H1 (cell line): ENCODE results near the gene RAB26. TPM values are rescaled to one million over a fixed set of nuclear protein-coding genes. Genes with fewer than 3 reads are reported as not detected.

Source experiments
- CTCF ChIA-PET: fragments of 300-600 bp; sonication (Branson Sonifier 250); formaldehyde crosslinking; loops from one replicate; lab custom pipeline; 2021; ENCODE audit not compliant: partially characterized antibody; lab: Charles Lee
- POLR2A ChIA-PET: fragments of 300-600 bp; sonication (Branson Sonifier 250); formaldehyde crosslinking; loops from one replicate; lab custom pipeline; 2021; ENCODE audit warnings: inconsistent platforms; ENCODE audit not compliant: partially characterized antibody; lab: Charles Lee
- DNase-seq, 2 experiments: peaks; one replicate each; pipeline versions ENCODE4 v3.0.0 to v3.0.0-alpha.2; 2010 to 2022; ENCODE audit warnings: low spot score in 2 of 2, low read depth in 1 of 2, mixed read lengths in 1 of 2
- FAIRE-seq: peaks from 2 replicates; lab custom pipeline; 2011; peaks lifted over from hg19 to GRCh38; lab: Jason Lieb, UNC
- H2AFZ ChIP-seq: 2 replicates; pipeline ENCODE4 v1.8.1; 2012; ENCODE audit warnings: low read length, inconsistent platforms
- H2AK5ac ChIP-seq: 2 replicates; pipeline ENCODE4 v1.6.1; 2013; ENCODE audit warnings: low read depth, low read length
- H2BK120ac ChIP-seq: replicated peaks from 2 replicates; pipeline ENCODE3; 2013; ENCODE audit warnings: low read depth, low read length, inconsistent platforms
- H2BK12ac ChIP-seq: 2 replicates; pipeline ENCODE4 v1.6.1; 2013; ENCODE audit warnings: low read depth, low read length
- H2BK15ac ChIP-seq: 2 replicates; pipeline ENCODE4 v1.6.1; 2013; ENCODE audit warnings: low read length
- H2BK20ac ChIP-seq: 2 replicates; pipeline ENCODE4 v1.6.1; 2013; ENCODE audit warnings: low read length
- H2BK5ac ChIP-seq: 2 replicates; pipeline ENCODE4 v1.6.1; 2013; ENCODE audit warnings: low read depth, low read length
- H3K14ac ChIP-seq: 2 replicates; pipeline ENCODE4 v1.6.1; 2013; ENCODE audit warnings: inconsistent platforms; ENCODE audit not compliant: insufficient read length
- H3K18ac ChIP-seq: 2 replicates; pipeline ENCODE4 v1.6.1; 2013; ENCODE audit warnings: low read length; ENCODE audit errors: extremely low read depth
- H3K23ac ChIP-seq: 2 replicates; pipeline ENCODE4 v1.6.1; 2013; ENCODE audit warnings: inconsistent platforms; ENCODE audit not compliant: insufficient read length
- H3K23me2 ChIP-seq: 2 replicates; pipeline ENCODE4 v1.6.1; 2013; ENCODE audit warnings: low read depth, low read length
- H3K27ac ChIP-seq: 2 replicates; pipeline ENCODE4 v1.6.1; 2011; ENCODE audit warnings: low read depth, low read length, inconsistent platforms
- H3K27me3 ChIP-seq, 4 experiments: replicated peaks in 1 of 4; 1 replicate in 1 of 4; 2 replicates in 3 of 4; pipeline versions ENCODE4 v1.6.1 to v1.8.1; 2011 to 2013; ENCODE audit warnings: low read length in 3 of 4, mild to moderate bottlenecking in 3 of 4, inconsistent platforms in 2 of 4, mixed read lengths in 2 of 4, moderate library complexity in 1 of 4; ENCODE audit not compliant: control insufficient read depth in 3 of 4, insufficient read depth in 3 of 4; ENCODE audit errors: extremely low read depth in 1 of 4
- H3K36me3 ChIP-seq, 4 experiments: 2 replicates each; pipeline versions ENCODE4 v1.6.1 to v1.8.1; 2011 to 2013; ENCODE audit warnings: mild to moderate bottlenecking in 4 of 4, low read length in 3 of 4, moderate library complexity in 2 of 4, control low read depth in 1 of 4, inconsistent platforms in 1 of 4; ENCODE audit not compliant: insufficient read depth in 4 of 4, control insufficient read depth in 2 of 4
- H3K4ac ChIP-seq: replicated peaks from 2 replicates; pipeline ENCODE3; 2013; ENCODE audit warnings: low read length, low read depth, mixed read lengths, inconsistent platforms; ENCODE audit not compliant: insufficient read length
- H3K4me1 ChIP-seq, 4 experiments: replicated peaks in 1 of 4; 1 replicate in 1 of 4; 2 replicates in 3 of 4; pipeline versions ENCODE4 v1.6.1 to v1.8.1; 2011 to 2013; ENCODE audit warnings: low read length in 3 of 4, inconsistent platforms in 2 of 4, mixed read lengths in 1 of 4; ENCODE audit not compliant: insufficient read depth in 4 of 4, control insufficient read depth in 3 of 4
- H3K4me2 ChIP-seq, 2 experiments: 2 replicates each; pipeline versions ENCODE4 v1.6.1 to v1.8.1; 2011 to 2013; ENCODE audit warnings: low read depth in 2 of 2, low read length in 2 of 2, control low read depth in 1 of 2, inconsistent platforms in 1 of 2, mild to moderate bottlenecking in 1 of 2; ENCODE audit not compliant: insufficient read depth in 1 of 2
- H3K4me3 ChIP-seq, 4 experiments: fragments of 200-600, 300-600 bp in 1 of 4; sonication (generic), shearing (Covaris generic), sonication (Bioruptor Twin) in 1 of 4; 2 replicates each; pipeline versions ENCODE4 v1.5.1 to v1.8.1; 2011 to 2016; ENCODE audit warnings: low read length in 4 of 4, low read depth in 3 of 4, control low read depth in 2 of 4, inconsistent platforms in 2 of 4, mild to moderate bottlenecking in 2 of 4, mixed read lengths in 1 of 4, moderate library complexity in 1 of 4; ENCODE audit not compliant: insufficient read depth in 2 of 4; ENCODE audit errors: extremely low read depth in 1 of 4
- H3K56ac ChIP-seq: replicated peaks from 2 replicates; pipeline ENCODE3; 2013; ENCODE audit warnings: low read depth, mild to moderate bottlenecking, mixed read lengths, low read length, inconsistent platforms; ENCODE audit not compliant: insufficient read length
- H3K79me1 ChIP-seq: 2 replicates; pipeline ENCODE4 v1.6.1; 2013; ENCODE audit warnings: low read depth, low read length, control low read depth
- H3K79me2 ChIP-seq, 2 experiments: 2 replicates each; pipeline versions ENCODE4 v1.6.1 to v1.8.1; 2012 to 2013; ENCODE audit warnings: low read length in 2 of 2, mild to moderate bottlenecking in 2 of 2, inconsistent platforms in 1 of 2; ENCODE audit not compliant: insufficient read depth in 2 of 2, control insufficient read depth in 1 of 2
- H3K9ac ChIP-seq, 4 experiments: replicated peaks in 1 of 4; 1 replicate in 1 of 4; 2 replicates in 3 of 4; pipeline versions ENCODE4 v1.6.1 to v1.8.1; 2011 to 2013; ENCODE audit warnings: low read depth in 3 of 4, low read length in 3 of 4, control low read depth in 2 of 4, mild to moderate bottlenecking in 2 of 4, moderate library complexity in 2 of 4, inconsistent platforms in 1 of 4; ENCODE audit errors: extremely low read depth in 1 of 4
- H3K9me3 ChIP-seq, 2 experiments: 2 replicates each; pipeline versions ENCODE4 v1.6.1 to v1.8.1; 2012 to 2013; ENCODE audit warnings: mild to moderate bottlenecking in 2 of 2, moderate library complexity in 2 of 2, control low read depth in 1 of 2, inconsistent platforms in 1 of 2, low read depth in 1 of 2, low read length in 1 of 2, mixed read lengths in 1 of 2; ENCODE audit not compliant: insufficient read depth in 2 of 2
- H4K20me1 ChIP-seq, 2 experiments: replicated peaks in 1 of 2; 2 replicates each; pipeline versions ENCODE3 to v1.8.1; 2011 to 2013; ENCODE audit warnings: inconsistent platforms in 2 of 2, low read length in 2 of 2, mild to moderate bottlenecking in 1 of 2; ENCODE audit not compliant: insufficient read depth in 2 of 2, control insufficient read depth in 1 of 2
- H4K5ac ChIP-seq: 2 replicates; pipeline ENCODE4 v1.6.1; 2013; ENCODE audit warnings: low read length, low read depth, mixed read lengths, inconsistent platforms; ENCODE audit not compliant: insufficient read length
- H4K8ac ChIP-seq: 2 replicates; pipeline ENCODE4 v1.8.0; 2013; ENCODE audit warnings: mild to moderate bottlenecking, moderate library complexity, low read length, inconsistent platforms; ENCODE audit not compliant: insufficient read depth; ENCODE audit errors: extremely low read depth
- H4K91ac ChIP-seq: replicated peaks from 2 replicates; pipeline ENCODE3; 2013; ENCODE audit warnings: low read length, mixed read lengths, inconsistent platforms; ENCODE audit not compliant: insufficient read length
- JUN ChIP-seq: IDR thresholded peaks from 2 replicates; pipeline ENCODE4 v1.6.1; 2011; ENCODE audit warnings: low read depth, mild to moderate bottlenecking, improper control_type of control experiment, low read length
- POLR2AphosphoS5 ChIP-seq: IDR thresholded peaks from 2 replicates; pipeline ENCODE4 v1.6.1; 2011; ENCODE audit warnings: low read depth, low read length
- WGBS, 2 experiments: shearing (Covaris generic) in 1 of 2; methylation state at CpG; one replicate each; pipeline versions ENCODE4 v1.1.6 to v1.1.7; 2013 to 2015; ENCODE audit warnings: low lambda C conversion rate in 2 of 2, mixed read lengths in 2 of 2, inconsistent platforms in 1 of 2, low coverage in 1 of 2, missing lambda C conversion rate in 1 of 2; ENCODE audit not compliant: insufficient replicate concordance in 2 of 2, insufficient coverage in 1 of 2, insufficient read length in 1 of 2; ENCODE audit errors: extremely low coverage in 1 of 2, missing lambda C conversion rate in 1 of 2; 5-methylcytosine and 5-hydroxymethylcytosine counted together
- polyA plus RNA-seq, 7 experiments: library from polyadenylated mRNA; depleted of rRNA in 3 of 7; stranded (reverse) in 5 of 7; unstranded in 2 of 7; fragments of >200 nt in 5 of 7; fragments of 200-250 nt in 2 of 7; gene quantifications; 1 replicate in 5 of 7; 2 replicates in 1 of 7; 4 replicates in 1 of 7; pipeline versions ENCODE4 v1.2.1 to v1.2.3, GENCODE V29; 2011 to 2013; ENCODE audit warnings: missing spikeins in 2 of 7, mixed read lengths in 2 of 7
- total RNA-seq: library from RNA; stranded (reverse); fragmentation: NEBNext Ultra II Directional; extraction: Animal tissue kit (Norgen Biotek cat#: 25700); gene quantifications from 2 replicates; pipeline ENCODE4 v1.2.1, GENCODE V29; 2021

RAB26 gene
- total and polyA plus RNA-seq, 2 of the 8 experiments (the other 6 are each of a cell fraction or from before 2014, with no cell fraction given) = 4.3 to 5.4 TPM

GRCh38 chr16:2175454-2175853 is 27.0 kb downstream of the RAB26 start:
- Histone ChIP-seq H3K79me1 (no peaks in the 10 kb centered on the region), H2BK120ac (no peak overlapping the region), H2BK12ac (no peak overlapping the region), H3K9ac (no peak overlapping the region), H2BK15ac (no peak overlapping the region), H3K4me1 (no peaks in the 10 kb centered on the region), H2BK20ac (no peak overlapping the region), H3K14ac (no peak overlapping the region), H3K36me3 (peaks cover 24 to 65% (median 34%) of the 10 kb centered on the region in 4 experiments), H3K18ac (no peak overlapping the region), H2BK5ac (no peak overlapping the region), H3K56ac (no peak overlapping the region), H4K91ac (no peak overlapping the region), H3K4me2 (no peak overlapping the region), H3K79me2 (no peaks in the 10 kb centered on the region), H3K27me3 (no peaks in the 10 kb centered on the region; a peak in 1 of 7 replicates), H4K8ac (no peak overlapping the region), H3K4me3 (no peak overlapping the region), H2AK5ac (no peak overlapping the region), H3K4ac (no peak overlapping the region), H2AFZ (no peak overlapping the region), H3K27ac (no peak overlapping the region), H3K23me2 (no peaks in the 10 kb centered on the region; the same call in 1 of the 2 replicates), H4K20me1 (peaks cover 2 to 24% of the 10 kb centered on the region in 2 experiments), H3K23ac (no peak overlapping the region), H4K5ac (no peak overlapping the region), H3K9me3 (no peaks in the 10 kb centered on the region)
- WGBS, 2 experiments = 94% methylated on average over 9 of the region's 10 CpGs; no CpG with 5 or more reads in 1 of the 2 experiments
- CTCF ChIA-PET = no interaction called here
- TF ChIP-seq JUN (no peak), POLR2AphosphoS5 (0 out of 2 replicates have a peak, but pooled peaks have one; percentile 7)
- DNase-seq (no peak), FAIRE-seq (no peak)
- POLR2A ChIA-PET = interaction anchor here (13.5 kb wide), 1 partner anchor 19 kb away, joined by 312 read pairs; the partner anchor contains the start of gene TRAF7
